Loucy (cell line): ENCODE measurements around the gene CACNB1.
A peak's percentile ranks its signal among the peaks of the same experiment; 100 is the strongest.

ENCODE experiments used
- H2AFZ ChIP-seq: fragments of 200-600 bp; sonication (generic); 2 replicates; pipeline ENCODE4 v1.6.0; 2016; ENCODE audit warnings: antibody characterized with exemption, mild to moderate bottlenecking, low read length, moderate library complexity
- H3F3A ChIP-seq: fragments of 200-600 bp; 2 replicates; pipeline ENCODE4 v1.6.0; 2016; ENCODE audit warnings: antibody characterized with exemption, low read depth, mild to moderate bottlenecking
- H3K27me3 ChIP-seq: fragments of 200-600 bp; sonication (generic); 2 replicates; pipeline ENCODE4 v1.6.1; 2014; ENCODE audit warnings: low read length, mild to moderate bottlenecking; ENCODE audit not compliant: insufficient read depth, poor library complexity, severe bottlenecking
- H3K36me3 ChIP-seq: fragments of 200-600 bp; sonication (generic); 2 replicates; pipeline ENCODE4 v1.6.1; 2016; ENCODE audit warnings: low read length; ENCODE audit not compliant: insufficient read depth
- H3K4me1 ChIP-seq: fragments of 200-600 bp; sonication (generic); 2 replicates; pipeline ENCODE4 v1.5.1; 2014; ENCODE audit warnings: low read length, mild to moderate bottlenecking; ENCODE audit not compliant: insufficient read depth, poor library complexity, severe bottlenecking
- H3K4me2 ChIP-seq: fragments of 200-600 bp; sonication (generic); 2 replicates; pipeline ENCODE4 v1.6.0; 2014; ENCODE audit warnings: antibody characterized with exemption, low read length, low read depth, mild to moderate bottlenecking; ENCODE audit not compliant: poor library complexity, severe bottlenecking
- H3K4me3 ChIP-seq: fragments of 200-600 bp; sonication (generic); 2 replicates; pipeline ENCODE4 v1.5.1; 2014; ENCODE audit warnings: low read length, mild to moderate bottlenecking, mixed read lengths; ENCODE audit not compliant: poor library complexity, severe bottlenecking
- H3K79me2 ChIP-seq: fragments of 200-600 bp; sonication (generic); 2 replicates; pipeline ENCODE4 v1.6.1; 2014; ENCODE audit warnings: low read length; ENCODE audit not compliant: insufficient read depth
- H3K9ac ChIP-seq: fragments of 200-600 bp; sonication (generic); 2 replicates; pipeline ENCODE4 v1.6.0; 2014; ENCODE audit warnings: mild to moderate bottlenecking, low read depth, low read length, moderate library complexity; ENCODE audit not compliant: poor library complexity, severe bottlenecking
- H3K9me2 ChIP-seq: fragments of 200-600 bp; sonication (generic); replicated peaks from 2 replicates; pipeline ENCODE4 v1.6.1; 2016; ENCODE audit warnings: low read depth, low read length, mixed read lengths
- H3K9me3 ChIP-seq: fragments of 200-600 bp; sonication (generic); 2 replicates; pipeline ENCODE4 v1.6.1; 2014; ENCODE audit warnings: mild to moderate bottlenecking, antibody characterized with exemption, low read length, low read depth; ENCODE audit not compliant: insufficient read depth
- H4K20me1 ChIP-seq: fragments of 200-600 bp; sonication (generic); 2 replicates; pipeline ENCODE4 v1.6.0; 2014; ENCODE audit warnings: antibody characterized with exemption, low read length, mild to moderate bottlenecking; ENCODE audit not compliant: insufficient read depth, poor library complexity, severe bottlenecking
- EZH2phosphoT487 ChIP-seq: fragments of 200-600 bp; IDR thresholded peaks from 2 replicates; pipeline ENCODE4 v1.6.1; 2018; ENCODE audit warnings: antibody characterized with exemption, mild to moderate bottlenecking, moderate library complexity, borderline replicate concordance
- TF ChIP-seq, protein P1 (sequence below): fragments of 200-600 bp; sonication (generic); conservative IDR thresholded peaks from 2 replicates; pipeline ENCODE4 v1.5.1; 2014; ENCODE audit warnings: mild to moderate bottlenecking, antibody characterized with exemption, low read length

CACNB1 gene

DNA sequence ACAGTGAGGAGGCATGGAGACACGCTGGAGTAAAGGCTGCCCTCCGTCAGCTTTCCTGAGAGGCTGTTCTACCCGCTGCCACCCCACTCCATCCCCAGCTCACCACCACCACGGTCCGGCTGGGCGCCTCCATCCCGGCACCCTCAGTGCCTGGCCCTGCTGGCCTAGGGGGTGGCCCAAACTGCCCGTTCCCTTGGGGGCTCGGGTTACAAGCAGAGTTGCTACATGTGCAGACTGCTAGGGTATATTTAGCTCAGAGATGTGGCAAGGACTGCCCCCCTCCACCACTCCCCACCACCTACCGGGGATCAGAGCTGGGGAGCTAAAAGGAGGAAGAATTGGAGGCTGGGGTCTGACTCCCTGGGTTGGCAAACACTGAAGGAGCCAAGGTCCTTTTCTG, 4.1 kb downstream of the CACNB1 start:
- no peak for TF ChIP-seq EZH2phosphoT487
- TF ChIP-seq, protein P1, sequence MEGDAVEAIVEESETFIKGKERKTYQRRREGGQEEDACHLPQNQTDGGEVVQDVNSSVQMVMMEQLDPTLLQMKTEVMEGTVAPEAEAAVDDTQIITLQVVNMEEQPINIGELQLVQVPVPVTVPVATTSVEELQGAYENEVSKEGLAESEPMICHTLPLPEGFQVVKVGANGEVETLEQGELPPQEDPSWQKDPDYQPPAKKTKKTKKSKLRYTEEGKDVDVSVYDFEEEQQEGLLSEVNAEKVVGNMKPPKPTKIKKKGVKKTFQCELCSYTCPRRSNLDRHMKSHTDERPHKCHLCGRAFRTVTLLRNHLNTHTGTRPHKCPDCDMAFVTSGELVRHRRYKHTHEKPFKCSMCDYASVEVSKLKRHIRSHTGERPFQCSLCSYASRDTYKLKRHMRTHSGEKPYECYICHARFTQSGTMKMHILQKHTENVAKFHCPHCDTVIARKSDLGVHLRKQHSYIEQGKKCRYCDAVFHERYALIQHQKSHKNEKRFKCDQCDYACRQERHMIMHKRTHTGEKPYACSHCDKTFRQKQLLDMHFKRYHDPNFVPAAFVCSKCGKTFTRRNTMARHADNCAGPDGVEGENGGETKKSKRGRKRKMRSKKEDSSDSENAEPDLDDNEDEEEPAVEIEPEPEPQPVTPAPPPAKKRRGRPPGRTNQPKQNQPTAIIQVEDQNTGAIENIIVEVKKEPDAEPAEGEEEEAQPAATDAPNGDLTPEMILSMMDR: no peak
- no peaks in the 10 kb centered on the region for H3K9me2 ChIP-seq
- peak overlapping the region; percentile 97 for H3K4me2 ChIP-seq
- H3K36me3 ChIP-seq: peaks cover 31% of the 10 kb centered on the region; the same call in 1 of the 2 replicates
- H3F3A ChIP-seq: no peaks in the 10 kb centered on the region
- no peaks in the 10 kb centered on the region for H3K27me3 ChIP-seq
- peak overlapping the region; percentile 95 for H3K4me3 ChIP-seq
- H3K9ac ChIP-seq: peak overlapping the region; percentile 3
- peaks cover 41% of the 10 kb centered on the region for H3K4me1 ChIP-seq
- peaks cover 54% of the 10 kb centered on the region for H3K79me2 ChIP-seq
- H4K20me1 ChIP-seq: peaks cover 42% of the 10 kb centered on the region
- H3K9me3 ChIP-seq: no peaks in the 10 kb centered on the region
- no peak overlapping the region for H2AFZ ChIP-seq

DNA sequence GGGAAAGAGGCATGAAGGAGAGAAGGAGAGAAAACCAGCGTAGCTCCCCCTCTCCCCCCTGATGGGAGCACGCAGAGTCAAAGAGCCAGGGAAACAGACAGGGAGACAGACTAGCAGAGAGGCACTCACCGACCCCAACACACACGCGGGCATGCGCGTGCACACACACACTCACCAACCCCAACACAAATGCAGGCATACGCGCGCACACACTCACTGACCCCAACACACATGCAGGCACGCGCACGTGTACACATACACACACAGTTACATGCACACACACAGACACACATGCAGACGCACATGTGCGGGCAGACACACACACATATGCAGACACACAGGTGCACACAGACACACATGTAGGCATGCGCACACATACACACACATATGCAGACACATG, 4.6 kb downstream of the CACNB1 start:
- Histone ChIP-seq H3K4me3 (peak overlapping the region; percentile 95), H3K79me2 (peaks cover 54% of the 10 kb centered on the region), H3K4me1 (peaks cover 36% of the 10 kb centered on the region), H3K9me2 (no peaks in the 10 kb centered on the region), H3K36me3 (peaks cover 31% of the 10 kb centered on the region; the same call in 1 of the 2 replicates), H3K4me2 (peak overlapping the region; percentile 97), H3K9me3 (no peaks in the 10 kb centered on the region), H4K20me1 (peaks cover 42% of the 10 kb centered on the region), H3F3A (no peaks in the 10 kb centered on the region), H2AFZ (no peak overlapping the region), H3K9ac (peak overlapping the region; percentile 3), H3K27me3 (no peaks in the 10 kb centered on the region)
- TF ChIP-seq, protein P1: no peak
- TF ChIP-seq EZH2phosphoT487: no peak

DNA sequence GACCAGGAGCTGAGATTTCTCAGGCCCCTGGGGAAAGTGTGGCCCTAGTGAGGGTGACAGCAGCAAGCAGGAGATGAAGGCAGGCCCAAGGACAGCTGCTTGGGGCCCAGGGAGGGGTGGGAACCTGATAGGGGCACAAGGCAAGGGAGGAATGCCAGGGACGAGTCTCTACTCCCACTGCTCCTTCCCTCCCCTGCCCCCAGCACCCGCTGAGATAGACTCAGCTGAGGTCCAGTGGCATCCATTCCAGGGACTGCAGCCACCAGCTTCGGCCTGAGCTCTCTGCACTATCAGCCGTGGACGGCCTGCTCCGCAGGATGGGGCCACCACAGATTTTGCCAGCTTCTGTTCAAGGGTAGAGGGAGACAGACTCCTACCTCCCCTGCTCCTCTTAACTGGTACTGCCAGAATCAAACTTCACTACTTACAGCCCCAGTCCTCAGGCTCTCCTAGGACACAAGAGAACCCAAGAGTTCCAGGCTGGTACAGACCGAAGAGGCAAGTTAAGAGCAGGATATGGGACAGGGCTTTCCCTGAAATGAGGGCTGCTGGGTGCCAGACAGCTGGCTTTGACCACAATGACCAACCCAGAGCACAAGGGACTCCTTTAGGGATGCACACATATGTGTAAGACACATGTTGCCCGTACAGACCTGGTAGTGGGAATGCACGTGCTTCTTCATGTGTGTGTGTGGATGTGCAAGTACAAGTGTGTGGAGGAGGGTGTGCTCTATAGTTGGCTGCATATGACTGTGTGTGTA, 5.5 kb downstream of the CACNB1 start:
- Histone ChIP-seq H3F3A (no peaks in the 10 kb centered on the region), H4K20me1 (peaks cover 42% of the 10 kb centered on the region), H3K79me2 (peaks cover 53% of the 10 kb centered on the region), H2AFZ (no peak overlapping the region), H3K4me2 (no peak overlapping the region), H3K9me3 (no peaks in the 10 kb centered on the region), H3K27me3 (no peaks in the 10 kb centered on the region), H3K36me3 (peaks cover 39% of the 10 kb centered on the region; the same call in 1 of the 2 replicates), H3K4me1 (peaks cover 40% of the 10 kb centered on the region), H3K9me2 (no peaks in the 10 kb centered on the region), H3K9ac (no peak overlapping the region), H3K4me3 (no peak overlapping the region)
- TF ChIP-seq, protein P1: no peak
- TF ChIP-seq EZH2phosphoT487: no peak
